Neural crest cell (in vitro differentiated cells): ENCODE results near the gene RPS6KA3. TPM values are rescaled to one million over a fixed set of nuclear protein-coding genes. Genes with fewer than 3 reads are reported as not detected.

Experiments
- DNase-seq: peaks from one replicate; pipeline ENCODE4 v3.0.0; 2021; ENCODE audit warnings: low read depth, mixed read lengths, low spot score
- H3K27ac Mint-ChIP-seq: one replicate; pipeline ENCODE4 v1.8.0; 2021; ENCODE audit warnings: mild to moderate bottlenecking, mixed read lengths; ENCODE audit not compliant: unreplicated experiment
- H3K27me3 Mint-ChIP-seq: 2 replicates; pipeline ENCODE4 v1.8.0; 2021; ENCODE audit warnings: low read depth, mild to moderate bottlenecking, mixed read lengths
- H3K36me3 Mint-ChIP-seq: 2 replicates; pipeline ENCODE4 v1.8.0; 2021; ENCODE audit warnings: low read depth, mild to moderate bottlenecking, mixed read lengths
- H3K4me1 Mint-ChIP-seq: 2 replicates; pipeline ENCODE4 v1.8.0; 2021; ENCODE audit warnings: mixed read lengths
- H3K4me3 Mint-ChIP-seq: one replicate; pipeline ENCODE4 v1.8.0; 2021; ENCODE audit warnings: mild to moderate bottlenecking, mixed read lengths
- H3K9me3 Mint-ChIP-seq: 2 replicates; pipeline ENCODE4 v1.8.0; 2021; ENCODE audit warnings: mixed read lengths
- total RNA-seq: library from RNA; stranded (reverse); gene quantifications from 2 replicates; pipeline ENCODE4 v1.2.1, GENCODE V29; 2021
- TF ChIP-seq, protein P1 (sequence below): fragments of 200-600 bp; sonication (generic); conservative IDR thresholded peaks from 2 replicates; pipeline ENCODE4 v1.5.0; 2021; ENCODE audit warnings: antibody characterized with exemption, mild to moderate bottlenecking

Gene RPS6KA3
- total RNA-seq, 1 donor from 2014 or later: 26.0 TPM

DNA sequence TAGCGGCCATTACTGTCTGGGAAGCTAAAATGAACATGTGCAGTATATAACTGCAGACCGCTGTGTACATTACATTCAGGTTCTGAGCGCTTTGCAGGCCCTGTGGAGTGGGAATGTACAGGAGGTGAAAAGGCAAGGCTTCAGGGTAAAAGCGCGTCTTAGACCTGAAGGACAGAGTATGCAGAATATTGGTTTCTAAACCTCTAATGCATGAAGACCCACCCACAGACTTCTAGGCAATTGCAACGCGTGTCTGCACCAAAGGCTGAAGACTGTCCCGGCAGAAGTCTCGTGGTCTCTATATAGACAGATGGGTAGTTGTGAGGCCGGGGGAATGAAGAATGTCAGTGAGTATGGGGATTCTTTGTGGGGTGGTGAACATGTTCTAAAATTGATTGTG is 155.4 kb downstream of the RPS6KA3 start:
- Mint-ChIP-seq H3K27me3 (peaks cover 17% of the 10 kb centered on the region), H3K4me1 (peaks cover 4% of the 10 kb centered on the region), H3K4me3 (no peak overlapping the region), H3K36me3 (no peaks in the 10 kb centered on the region), H3K9me3 (no peaks in the 10 kb centered on the region), H3K27ac (no peak overlapping the region)
- DNase-seq: no peak
- TF ChIP-seq, protein P1, sequence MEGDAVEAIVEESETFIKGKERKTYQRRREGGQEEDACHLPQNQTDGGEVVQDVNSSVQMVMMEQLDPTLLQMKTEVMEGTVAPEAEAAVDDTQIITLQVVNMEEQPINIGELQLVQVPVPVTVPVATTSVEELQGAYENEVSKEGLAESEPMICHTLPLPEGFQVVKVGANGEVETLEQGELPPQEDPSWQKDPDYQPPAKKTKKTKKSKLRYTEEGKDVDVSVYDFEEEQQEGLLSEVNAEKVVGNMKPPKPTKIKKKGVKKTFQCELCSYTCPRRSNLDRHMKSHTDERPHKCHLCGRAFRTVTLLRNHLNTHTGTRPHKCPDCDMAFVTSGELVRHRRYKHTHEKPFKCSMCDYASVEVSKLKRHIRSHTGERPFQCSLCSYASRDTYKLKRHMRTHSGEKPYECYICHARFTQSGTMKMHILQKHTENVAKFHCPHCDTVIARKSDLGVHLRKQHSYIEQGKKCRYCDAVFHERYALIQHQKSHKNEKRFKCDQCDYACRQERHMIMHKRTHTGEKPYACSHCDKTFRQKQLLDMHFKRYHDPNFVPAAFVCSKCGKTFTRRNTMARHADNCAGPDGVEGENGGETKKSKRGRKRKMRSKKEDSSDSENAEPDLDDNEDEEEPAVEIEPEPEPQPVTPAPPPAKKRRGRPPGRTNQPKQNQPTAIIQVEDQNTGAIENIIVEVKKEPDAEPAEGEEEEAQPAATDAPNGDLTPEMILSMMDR: no peak

GRCh38 chrX:20101934-20102581 is 164.7 kb downstream of the RPS6KA3 start:
- H3K9me3 Mint-ChIP-seq: no peaks in the 10 kb centered on the region
- H3K36me3 Mint-ChIP-seq: no peaks in the 10 kb centered on the region
- no peak for DNase-seq
- no peak overlapping the region for H3K4me3 Mint-ChIP-seq
- TF ChIP-seq, protein P1: no peak
- H3K27ac Mint-ChIP-seq: no peak overlapping the region
- no peaks in the 10 kb centered on the region for H3K27me3 Mint-ChIP-seq
- no peaks in the 10 kb centered on the region for H3K4me1 Mint-ChIP-seq

Other genes with a start within 250 kb of the RPS6KA3 start
- 6.5 TPM in 2 replicates for gene MAP7D2, start 150.0 kb downstream of the RPS6KA3 start, total RNA-seq
- gene EIF1AX, start 125.1 kb downstream of the RPS6KA3 start, total RNA-seq: 109 and 119 TPM in 2 replicates